ENCODE data around the gene EXPH5. TPM values are rescaled to one million over a fixed set of nuclear protein-coding genes. Genes with fewer than 3 reads are reported as not detected.

EXPH5 gene
- total and polyA plus RNA-seq, 2 donors (not counting 3 experiments of a cell fraction or from before 2014, with no cell fraction given), result 0.03 to 0.09 TPM

GRCh38 chr11:108628326-108628725 lies 34.8 kb upstream of the EXPH5 start:
- no peak for FAIRE-seq
- no peak overlapping the region for H2AFZ ChIP-seq (ENCODE audit: low read depth, low read length)
- intact Hi-C loops (cut with micrococcal nuclease), result no loop called here
- H3K9ac ChIP-seq (replicated peaks; ENCODE audit: extremely low read depth, insufficient read depth, low read length), result no peak overlapping the region
- H3K9me1 ChIP-seq (replicated peaks; ENCODE audit: control insufficient read depth, extremely low read depth, insufficient read depth, low read length), result no peaks in the 10 kb centered on the region
- H3K27me3 ChIP-seq (ENCODE audit: control insufficient read depth in 2 of 2, insufficient read depth in 2 of 2, low read length in 2 of 2), result peaks cover 1 to 9% of the 10 kb centered on the region in 2 experiments
- H3K27ac ChIP-seq (ENCODE audit: insufficient read depth, low read depth, low read length), result no peak overlapping the region
- TF ChIP-seq POLR2A (IDR thresholded peaks at IDR 0.05; ENCODE audit: low read depth, low read length) (no peak), MYC (IDR thresholded peaks at IDR 0.05; ENCODE audit: low read depth, low read length) (no peak), FOS (IDR thresholded peaks at IDR 0.05; ENCODE audit: borderline replicate concordance, insufficient read depth, low read length) (no peak), EZH2 (IDR thresholded peaks at IDR 0.05; ENCODE audit: borderline replicate concordance, low read depth, low read length, severe bottlenecking) (no peak), GATA2 (IDR thresholded peaks at IDR 0.05; ENCODE audit: insufficient read depth, insufficient read length, low read depth, low read length) (no peak), POLR2AphosphoS5 (IDR thresholded peaks at IDR 0.05; ENCODE audit: insufficient read depth, low read depth, low read length) (no peak), JUN (IDR thresholded peaks at IDR 0.05; ENCODE audit: borderline replicate concordance, insufficient read depth, insufficient read length, low read depth) (no peak)
- TF ChIP-seq, protein P1, sequence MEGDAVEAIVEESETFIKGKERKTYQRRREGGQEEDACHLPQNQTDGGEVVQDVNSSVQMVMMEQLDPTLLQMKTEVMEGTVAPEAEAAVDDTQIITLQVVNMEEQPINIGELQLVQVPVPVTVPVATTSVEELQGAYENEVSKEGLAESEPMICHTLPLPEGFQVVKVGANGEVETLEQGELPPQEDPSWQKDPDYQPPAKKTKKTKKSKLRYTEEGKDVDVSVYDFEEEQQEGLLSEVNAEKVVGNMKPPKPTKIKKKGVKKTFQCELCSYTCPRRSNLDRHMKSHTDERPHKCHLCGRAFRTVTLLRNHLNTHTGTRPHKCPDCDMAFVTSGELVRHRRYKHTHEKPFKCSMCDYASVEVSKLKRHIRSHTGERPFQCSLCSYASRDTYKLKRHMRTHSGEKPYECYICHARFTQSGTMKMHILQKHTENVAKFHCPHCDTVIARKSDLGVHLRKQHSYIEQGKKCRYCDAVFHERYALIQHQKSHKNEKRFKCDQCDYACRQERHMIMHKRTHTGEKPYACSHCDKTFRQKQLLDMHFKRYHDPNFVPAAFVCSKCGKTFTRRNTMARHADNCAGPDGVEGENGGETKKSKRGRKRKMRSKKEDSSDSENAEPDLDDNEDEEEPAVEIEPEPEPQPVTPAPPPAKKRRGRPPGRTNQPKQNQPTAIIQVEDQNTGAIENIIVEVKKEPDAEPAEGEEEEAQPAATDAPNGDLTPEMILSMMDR (IDR thresholded peaks at IDR 0.05; ENCODE audit: extremely low read depth in 1 of 2, insufficient read depth in 1 of 2, low read depth in 1 of 2, low read length in 2 of 2), result no peak
- TF ChIP-seq, protein P2, sequence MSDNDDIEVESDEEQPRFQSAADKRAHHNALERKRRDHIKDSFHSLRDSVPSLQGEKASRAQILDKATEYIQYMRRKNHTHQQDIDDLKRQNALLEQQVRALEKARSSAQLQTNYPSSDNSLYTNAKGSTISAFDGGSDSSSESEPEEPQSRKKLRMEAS (IDR thresholded peaks at IDR 0.05; ENCODE audit: insufficient read depth, insufficient read length), result no peak
- no peaks in the 10 kb centered on the region for H4K20me1 ChIP-seq (replicated peaks; ENCODE audit: control insufficient read depth, extremely low read depth, insufficient read depth, low read length)
- H3K79me2 ChIP-seq (ENCODE audit: control insufficient read depth, insufficient read depth, low read length), result no peaks in the 10 kb centered on the region
- DNase-seq (ENCODE audit: low read depth, low spot score), result no peak
- no peaks in the 10 kb centered on the region for H3K36me3 ChIP-seq (ENCODE audit: control insufficient read depth in 2 of 2, extremely low read depth in 1 of 2, insufficient read depth in 2 of 2, low read length in 2 of 2)
- BruUV-seq (replicated peaks), result no TSS peak
- H3K4me3 ChIP-seq (replicated peaks in 1 of 3; ENCODE audit: insufficient read depth in 1 of 3, low read depth in 1 of 3, low read length in 3 of 3), result no peak overlapping the region
- H3K4me2 ChIP-seq (ENCODE audit: insufficient read depth, low read length), result no peak overlapping the region
- ChIA-PET CTCF (no interaction called here), POLR2A (no interaction called here)
- H3K9me3 ChIP-seq (replicated peaks; ENCODE audit: control insufficient read depth, insufficient read depth, low read length), result no peaks in the 10 kb centered on the region
- dilution Hi-C loops (cut with MboI; ENCODE audit: extremely low pct_ligation_motif_present, low sequenced_read_pairs), result no loop called here
- H3K4me1 ChIP-seq (ENCODE audit: control insufficient read depth, extremely low read depth, insufficient read depth, low read length), result no peaks in the 10 kb centered on the region
